Panc1 (cell line): ENCODE data around the gene GRK3.
"Not testable (repeated sequence)": the region's sequence is repeated elsewhere in the genome, so short reads cannot be mapped to it uniquely, and the experiment has no call there.

ENCODE experiments used
- CTCF ChIP-seq: fragments of 450-650 bp; IDR thresholded peaks from 2 replicates; pipeline ENCODE4 v1.5.1; 2017; ENCODE audit warnings: mild to moderate bottlenecking
- POLR2AphosphoS5 ChIP-seq: IDR thresholded peaks from 2 replicates; pipeline ENCODE4 v1.6.1; 2012; ENCODE audit warnings: mild to moderate bottlenecking, low read depth, low read length, moderate library complexity
- REST ChIP-seq, 2 experiments: IDR thresholded peaks; 2 replicates each; pipeline ENCODE4 v1.6.1; 2011 to 2012; ENCODE audit warnings: low read depth in 2 of 2, control low read depth in 1 of 2, low read length in 1 of 2, mild to moderate bottlenecking in 1 of 2, moderate library complexity in 1 of 2; ENCODE audit not compliant: insufficient read depth in 1 of 2
- TCF7L2 ChIP-seq: IDR thresholded peaks from 2 replicates; pipeline ENCODE4 v1.6.1; 2011; ENCODE audit warnings: mild to moderate bottlenecking, low read depth, low read length, inconsistent platforms

- not testable (repeated sequence) for TF ChIP-seq CTCF; POLR2AphosphoS5; TCF7L2; REST (IDR thresholded peaks at IDR 0.05; ENCODE audit: insufficient read depth in 1 of 2, low read depth in 2 of 2, low read length in 1 of 2)
Measured at GRCh38 chr22:25561182-25561581, 3.3 kb upstream of the GRK3 start.
